K562 (cell line): ENCODE results near the gene EMILIN1. TPM values are rescaled to one million over a fixed set of nuclear protein-coding genes. Genes with fewer than 3 reads are reported as not detected.
A peak's percentile ranks its signal among the peaks of the same experiment; 100 is the strongest.

Experiments
- ATAC-seq: fragments of 200-7000 bp; cut with Tn5 transposase; 3 replicates; pipeline ENCODE4 v1.9.1; 2020; ENCODE audit warnings: moderate library complexity
- BruUV-seq: library from RNA; stranded (reverse); fragments of 400-500 nt; replicated peaks from 2 replicates; lab custom pipeline; 2021; lab: Mats Ljungman, UMichigan
- CTCF ChIA-PET: fragments of 300-600 bp; formaldehyde crosslinking; extraction: SDS; loops from one replicate; lab custom pipeline; 2021; ENCODE audit warnings: low intra/inter-chr PET ratio; lab: Yijun Ruan, JAX
- POLR2A ChIA-PET: fragments of 300-600, 350-650 bp; sonication (Branson Sonifier 250); formaldehyde crosslinking; extraction: SDS; loops from one replicate; lab custom pipeline; 2021; ENCODE audit warnings: antibody characterized with exemption, inconsistent platforms; lab: Yijun Ruan, JAX
- DNase-seq, 4 experiments: peaks; one replicate each; pipeline versions ENCODE4 v3.0.0 to v3.0.0-alpha.2; 2011 to 2018; ENCODE audit warnings: low spot score in 3 of 4, mixed read lengths in 3 of 4; ENCODE audit errors: extremely low read depth in 1 of 4
- FAIRE-seq: peaks from 2 replicates; lab custom pipeline; 2011; peaks lifted over from hg19 to GRCh38; lab: Jason Lieb, UNC
- H2AFZ ChIP-seq: 2 replicates; pipeline ENCODE4 v1.6.0; 2011; ENCODE audit warnings: low read depth, low read length, control low read depth, inconsistent platforms
- H3K27ac ChIP-seq: fragments of 200-600 bp; 3 replicates; pipeline ENCODE4 v1.8.0; 2011; ENCODE audit warnings: low read depth, mild to moderate bottlenecking, control low read depth, inconsistent platforms, low read length, moderate library complexity, mixed read lengths; ENCODE audit errors: extremely low read depth
- H3K27me3 ChIP-seq, 2 experiments: fragments of 300-600 bp in 1 of 2; 2 replicates in 1 of 2; 3 replicates in 1 of 2; pipeline versions ENCODE4 v1.6.0 to v1.8.0; 2011; ENCODE audit warnings: inconsistent platforms in 2 of 2, low read length in 2 of 2, mild to moderate bottlenecking in 1 of 2, mixed read lengths in 1 of 2, moderate library complexity in 1 of 2; ENCODE audit not compliant: control insufficient read depth in 2 of 2, insufficient read depth in 2 of 2
- H3K36me3 ChIP-seq: fragments of 300-600 bp; 3 replicates; pipeline ENCODE4 v1.8.0; 2011; ENCODE audit warnings: mild to moderate bottlenecking, low read length, inconsistent platforms; ENCODE audit not compliant: control insufficient read depth, insufficient read depth
- H3K4me1 ChIP-seq, 2 experiments: fragments of 200-600 bp in 1 of 2; replicated peaks in 1 of 2; 2 replicates in 1 of 2; 3 replicates in 1 of 2; pipeline versions ENCODE4 v1.5.1 to v1.8.0; 2011; ENCODE audit warnings: inconsistent platforms in 2 of 2, low read length in 2 of 2, mild to moderate bottlenecking in 1 of 2, mixed read lengths in 1 of 2, moderate library complexity in 1 of 2; ENCODE audit not compliant: control insufficient read depth in 2 of 2, insufficient read depth in 2 of 2
- H3K4me2 ChIP-seq: 2 replicates; pipeline ENCODE4 v1.6.1; 2011; ENCODE audit warnings: low read length, control low read depth, inconsistent platforms, mixed read lengths; ENCODE audit not compliant: insufficient read depth
- H3K4me3 ChIP-seq: fragments of 200-600 bp; sonication (generic), shearing (Covaris generic); 2 replicates; pipeline ENCODE4 v1.5.1; 2016; ENCODE audit warnings: control low read depth, inconsistent platforms
- H3K79me2 ChIP-seq: fragments of 200-600 bp; 3 replicates; pipeline ENCODE4 v1.8.0; 2011; ENCODE audit warnings: low read length, inconsistent platforms; ENCODE audit not compliant: control insufficient read depth, insufficient read depth
- H3K9ac ChIP-seq, 2 experiments: 2 replicates each; pipeline versions ENCODE4 v1.6.0 to v1.6.1; 2011; ENCODE audit warnings: low read depth in 2 of 2, low read length in 2 of 2, control low read depth in 1 of 2, inconsistent platforms in 1 of 2, mild to moderate bottlenecking in 1 of 2, mixed read lengths in 1 of 2; ENCODE audit not compliant: insufficient read depth in 1 of 2
- H3K9me1 ChIP-seq: one replicate; pipeline ENCODE4 v1.6.0; 2011; ENCODE audit warnings: inconsistent platforms, mild to moderate bottlenecking, low read length, moderate library complexity; ENCODE audit not compliant: control insufficient read depth, insufficient read depth
- H3K9me3 ChIP-seq: replicated peaks from 2 replicates; pipeline ENCODE4 v1.5.1; 2011; ENCODE audit warnings: low read depth, low read length, inconsistent platforms; ENCODE audit not compliant: control insufficient read depth, insufficient read depth
- H4K20me1 ChIP-seq: replicated peaks from 2 replicates; pipeline ENCODE4 v1.6.1; 2011; ENCODE audit warnings: low read length, inconsistent platforms, mixed read lengths; ENCODE audit not compliant: control insufficient read depth, insufficient read depth
- ZNF766 ChIP-seq: fragments of 200-800 bp; sonication (Bioruptor generic); conservative IDR thresholded peaks from 2 replicates; pipeline ENCODE4 v1.6.1; 2016; ENCODE audit warnings: missing genetic modification characterization, missing compliant biosample characterization
- WGBS: fragments of 100-300 bp; shearing (Covaris generic); methylation state at CpG from one replicate; pipeline ENCODE4 v1.1.6; 2016; ENCODE audit warnings: low coverage, mixed read lengths; ENCODE audit not compliant: insufficient coverage; ENCODE audit errors: missing lambda C conversion rate; 5-methylcytosine and 5-hydroxymethylcytosine counted together
- in situ Hi-C: fragments of 300-500 bp; cut with MboI; formaldehyde crosslinking; loops from 4 replicates; pipeline ENCODE4 v1.15.0; 2018; ENCODE audit warnings: inconsistent platforms, mixed read lengths
- intact Hi-C: fragments of 100-400 bp; cut with micrococcal nuclease; formaldehyde crosslinking; loops from 2 replicates; pipeline ENCODE4 v1.14.2; 2022
- polyA plus RNA-seq, 8 experiments: library from polyadenylated mRNA; depleted of rRNA in 4 of 8; stranded (reverse) in 5 of 8; unstranded in 3 of 8; fragments of >200 nt; fragmentation: Nextera tagmentation in 2 of 8; fragmentation: Illumina TruSeq in 1 of 8; extraction: Ambion mirVana in 2 of 8; extraction: Trizol in 1 of 8; gene quantifications; 2 replicates each; pipeline versions ENCODE4 v1.2.1 to v1.2.3, GENCODE V29; 2011 to 2014; ENCODE audit warnings: inconsistent platforms in 1 of 8, missing spikeins in 1 of 8
- total RNA-seq, 7 experiments: library from RNA; depleted of rRNA in 6 of 7; stranded (reverse); fragments of >200 nt in 6 of 7; fragmentation: Illumina TruSeq in 2 of 7; extraction: Trizol in 2 of 7; gene quantifications; 2 replicates each; pipeline versions ENCODE4 v1.2.1 to v1.2.3, GENCODE V29; 2011 to 2021; ENCODE audit warnings: low replicate concordance in 1 of 7
- TF ChIP-seq, protein P1 (sequence below): sonication (generic); formaldehyde crosslinking; IDR thresholded peaks from 2 replicates; pipeline ENCODE4 v1.8.1; 2023; ENCODE audit warnings: mild to moderate bottlenecking, missing genetic modification reagents

EMILIN1 gene
- total and polyA plus RNA-seq, 9 of the 15 experiments (the other 6 are each of a cell fraction or from before 2014, with no cell fraction given): 0.04 to 2.7 (median 0.54) TPM; not detected in 2

DNA sequence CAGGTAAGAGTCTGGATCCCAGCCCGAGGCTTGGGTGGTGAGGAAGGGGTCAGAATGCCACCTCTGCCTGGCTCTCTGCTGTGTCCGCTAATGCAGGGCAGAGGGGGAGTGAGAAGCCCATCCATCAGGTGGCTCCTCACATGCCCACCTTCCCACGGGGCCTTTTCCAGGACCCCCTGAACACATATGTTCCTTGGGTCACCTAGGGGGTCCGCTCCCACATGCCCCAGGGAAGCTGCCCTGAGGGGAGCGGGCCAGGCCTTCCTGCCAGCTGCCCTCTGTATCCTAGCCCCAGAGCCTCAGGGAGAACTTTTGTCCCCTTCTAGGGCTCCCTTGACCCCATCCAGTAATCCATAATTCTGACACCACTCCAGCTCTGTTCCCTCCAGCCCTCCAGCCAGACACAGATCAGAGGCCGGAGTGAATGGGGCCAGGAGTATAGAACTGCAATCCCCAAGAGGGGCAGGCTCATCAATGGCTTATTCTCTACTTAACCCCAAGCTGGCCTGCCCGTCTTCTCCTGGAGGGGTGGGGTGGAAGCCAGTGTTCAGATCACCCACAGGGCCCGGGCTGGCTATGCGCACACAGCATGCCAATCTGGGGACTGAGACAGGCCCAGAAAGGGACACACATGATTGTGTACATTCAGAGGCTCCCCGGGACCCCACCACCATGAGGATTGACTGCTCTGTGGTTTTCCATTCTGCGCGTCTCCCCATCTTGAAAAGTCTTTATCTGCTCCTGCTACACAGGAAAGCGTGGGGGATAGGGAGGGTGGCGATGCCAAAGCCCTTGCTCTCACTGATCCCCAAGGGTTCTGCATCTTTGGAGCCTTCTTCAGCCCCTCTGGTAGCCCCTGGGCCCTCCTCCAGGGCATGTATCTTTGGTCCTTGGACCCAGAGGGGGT, 1.1 kb downstream of the EMILIN1 start:
- intact Hi-C loops: loop anchor here (2.0 kb wide), 2 partner anchors 29 to 233 kb away; partner anchors contain the start of gene AGBL5
- H3K27ac ChIP-seq: no peak overlapping the region
- CTCF ChIA-PET: no interaction called here
- TF ChIP-seq, protein P1, sequence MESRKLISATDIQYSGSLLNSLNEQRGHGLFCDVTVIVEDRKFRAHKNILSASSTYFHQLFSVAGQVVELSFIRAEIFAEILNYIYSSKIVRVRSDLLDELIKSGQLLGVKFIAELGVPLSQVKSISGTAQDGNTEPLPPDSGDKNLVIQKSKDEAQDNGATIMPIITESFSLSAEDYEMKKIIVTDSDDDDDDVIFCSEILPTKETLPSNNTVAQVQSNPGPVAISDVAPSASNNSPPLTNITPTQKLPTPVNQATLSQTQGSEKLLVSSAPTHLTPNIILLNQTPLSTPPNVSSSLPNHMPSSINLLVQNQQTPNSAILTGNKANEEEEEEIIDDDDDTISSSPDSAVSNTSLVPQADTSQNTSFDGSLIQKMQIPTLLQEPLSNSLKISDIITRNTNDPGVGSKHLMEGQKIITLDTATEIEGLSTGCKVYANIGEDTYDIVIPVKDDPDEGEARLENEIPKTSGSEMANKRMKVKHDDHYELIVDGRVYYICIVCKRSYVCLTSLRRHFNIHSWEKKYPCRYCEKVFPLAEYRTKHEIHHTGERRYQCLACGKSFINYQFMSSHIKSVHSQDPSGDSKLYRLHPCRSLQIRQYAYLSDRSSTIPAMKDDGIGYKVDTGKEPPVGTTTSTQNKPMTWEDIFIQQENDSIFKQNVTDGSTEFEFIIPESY (CRISPR knock-in tag): 0 out of 2 replicates have a peak, but pooled peaks have one; percentile 2
- TF ChIP-seq ZNF766 (CRISPR knock-in tag): no peak
- TF ChIP-seq, all 486 proteins: peak for 1
- peaks cover 4% of the 10 kb centered on the region for H3K9me1 ChIP-seq
- no peaks in the 10 kb centered on the region for H3K79me2 ChIP-seq
- no TSS peak for BruUV-seq
- no peak overlapping the region for H3K4me2 ChIP-seq
- H4K20me1 ChIP-seq: no peaks in the 10 kb centered on the region
- peak overlapping the region in 1 of 2 experiments; percentile 77; a peak in 2 of 4 replicates for H3K9ac ChIP-seq
- no peak overlapping the region for H3K4me3 ChIP-seq
- H3K9me3 ChIP-seq: no peaks in the 10 kb centered on the region
- WGBS: 85% methylated on average over 13 of the region's 14 CpGs
- in situ Hi-C loops: no loop called here
- FAIRE-seq (no peak), DNase-seq (no peak), ATAC-seq (no peak)
- no peaks in the 10 kb centered on the region for H3K27me3 ChIP-seq
- H2AFZ ChIP-seq: peak overlapping the region; percentile 90
- H3K4me1 ChIP-seq: peaks cover 63 to 65% of the 10 kb centered on the region in 2 experiments
- POLR2A ChIA-PET: interaction anchor here (0.7 to 1.0 kb wide), 5 partner anchors 8 to 121 kb away, joined by 3 read pairs; no protein-coding TSS in a partner anchor
- no peaks in the 10 kb centered on the region for H3K36me3 ChIP-seq
